Rectal smooth muscle tissue (tissue), 1 donor: ENCODE measurements around the gene WT1.
"Not testable (repeated sequence)": the region's sequence is repeated elsewhere in the genome, so short reads cannot be mapped to it uniquely, and the experiment has no call there.

ENCODE experiments used
- H3K27ac ChIP-seq: one replicate; pipeline ENCODE4 v1.7.0; 2013; ENCODE audit warnings: low read depth, low read length, inconsistent platforms
- H3K27me3 ChIP-seq: one replicate; pipeline ENCODE4 v1.7.0; 2013; ENCODE audit warnings: low read length; ENCODE audit not compliant: control insufficient read depth, insufficient read depth
- H3K36me3 ChIP-seq: one replicate; pipeline ENCODE4 v1.7.0; 2013; ENCODE audit warnings: low read length; ENCODE audit not compliant: control insufficient read depth, insufficient read depth
- H3K4me1 ChIP-seq: one replicate; pipeline ENCODE4 v1.7.0; 2013; ENCODE audit warnings: low read length; ENCODE audit not compliant: control insufficient read depth, insufficient read depth
- H3K4me3 ChIP-seq: one replicate; pipeline ENCODE4 v1.7.0; 2013; ENCODE audit warnings: low read length
- H3K9ac ChIP-seq: one replicate; pipeline ENCODE4 v1.7.0; 2013; ENCODE audit warnings: low read length

WT1 gene

DNA sequence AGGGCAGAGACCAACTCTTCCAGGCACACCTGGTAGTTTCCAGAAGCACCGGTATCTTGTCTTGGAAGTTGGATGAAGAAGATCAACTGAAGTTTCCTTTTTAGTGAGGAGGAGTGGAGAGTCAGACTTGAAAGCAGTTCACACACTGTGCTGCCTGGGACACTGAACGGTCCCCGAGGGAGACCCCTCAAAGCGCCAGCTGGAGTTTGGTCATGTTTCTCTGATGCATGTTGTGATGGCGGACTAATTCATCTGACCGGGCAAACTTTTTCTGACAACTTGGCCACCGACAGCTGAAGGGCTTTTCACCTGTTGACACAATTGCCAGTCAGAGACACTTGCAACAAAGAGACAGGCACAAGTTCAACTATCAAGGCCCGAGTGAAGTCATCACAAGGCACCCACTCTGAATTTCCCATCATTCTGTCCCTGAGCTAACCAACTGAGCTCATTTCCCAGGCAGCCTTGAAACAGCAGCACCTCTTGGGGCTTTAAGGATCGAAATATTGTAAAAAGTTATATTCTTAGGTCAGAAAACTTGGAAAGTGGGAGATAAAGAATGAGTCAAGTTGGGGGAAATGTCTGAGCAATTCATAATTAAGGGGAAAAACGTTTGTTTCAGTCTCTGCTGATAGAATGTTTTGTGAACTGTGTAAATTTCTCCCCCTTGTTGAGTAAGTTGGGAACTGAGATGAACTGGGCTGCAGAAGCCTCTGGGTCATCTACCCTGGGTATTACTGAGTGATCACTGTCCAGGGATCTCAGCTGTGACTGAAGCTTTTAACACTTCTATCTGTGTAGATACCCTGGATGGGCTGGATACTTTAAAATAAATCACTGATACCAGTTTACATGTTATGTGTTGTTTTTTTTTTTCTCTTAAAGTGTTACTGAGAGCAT is 46.2 kb downstream of the WT1 start:
- no peak overlapping the region for H3K9ac ChIP-seq
- no peaks in the 10 kb centered on the region for H3K27me3 ChIP-seq
- H3K27ac ChIP-seq, result no peak overlapping the region
- H3K4me3 ChIP-seq, result no peak overlapping the region
- H3K36me3 ChIP-seq, result no peaks in the 10 kb centered on the region
- peaks cover 6% of the 10 kb centered on the region for H3K4me1 ChIP-seq

DNA sequence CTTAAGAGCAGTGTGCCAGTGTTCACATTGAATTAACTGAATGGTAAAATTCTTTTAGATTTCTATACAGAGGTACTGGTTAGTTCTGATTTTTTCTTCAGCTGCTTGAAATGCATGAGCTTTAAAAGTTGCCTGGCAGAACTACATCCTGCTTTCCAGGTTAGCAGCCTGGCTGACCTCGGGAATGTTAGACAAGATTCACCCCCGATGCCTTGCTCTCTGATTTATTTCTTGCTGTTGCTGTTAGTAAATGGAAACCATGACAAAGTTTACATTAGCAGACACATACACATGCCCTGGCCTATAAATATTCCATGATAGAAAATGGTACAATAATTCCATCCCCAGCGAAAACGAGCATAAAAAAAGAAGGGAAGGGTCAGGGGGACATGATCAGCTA is 47.0 kb downstream of the WT1 start:
- Histone ChIP-seq H3K9ac (no peak overlapping the region), H3K27ac (no peak overlapping the region), H3K4me3 (no peak overlapping the region), H3K4me1 (peaks cover 6% of the 10 kb centered on the region), H3K36me3 (no peaks in the 10 kb centered on the region), H3K27me3 (no peaks in the 10 kb centered on the region)

DNA sequence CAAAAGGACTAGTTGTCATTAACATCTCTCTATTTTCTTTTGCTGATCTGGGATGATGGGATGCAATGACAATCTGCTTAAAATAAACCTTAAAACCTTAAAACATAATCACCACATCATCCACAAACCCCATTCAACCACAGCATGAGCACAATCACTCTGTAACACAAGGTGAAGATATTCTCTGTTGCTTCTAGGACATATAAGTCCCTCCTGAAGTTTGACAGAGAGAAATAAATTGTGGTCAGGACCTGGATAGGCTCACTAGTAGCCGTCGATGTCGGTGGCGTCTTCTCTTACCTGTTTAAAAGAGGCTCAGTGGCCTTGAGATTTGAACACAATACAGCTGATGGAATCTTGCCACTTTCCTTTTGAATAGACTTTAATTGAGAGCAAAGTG is 47.9 kb downstream of the WT1 start:
- no peaks in the 10 kb centered on the region for H3K27me3 ChIP-seq
- H3K9ac ChIP-seq, result no peak overlapping the region
- peaks cover 6% of the 10 kb centered on the region for H3K4me1 ChIP-seq
- no peaks in the 10 kb centered on the region for H3K36me3 ChIP-seq
- no peak overlapping the region for H3K4me3 ChIP-seq
- no peak overlapping the region for H3K27ac ChIP-seq

DNA sequence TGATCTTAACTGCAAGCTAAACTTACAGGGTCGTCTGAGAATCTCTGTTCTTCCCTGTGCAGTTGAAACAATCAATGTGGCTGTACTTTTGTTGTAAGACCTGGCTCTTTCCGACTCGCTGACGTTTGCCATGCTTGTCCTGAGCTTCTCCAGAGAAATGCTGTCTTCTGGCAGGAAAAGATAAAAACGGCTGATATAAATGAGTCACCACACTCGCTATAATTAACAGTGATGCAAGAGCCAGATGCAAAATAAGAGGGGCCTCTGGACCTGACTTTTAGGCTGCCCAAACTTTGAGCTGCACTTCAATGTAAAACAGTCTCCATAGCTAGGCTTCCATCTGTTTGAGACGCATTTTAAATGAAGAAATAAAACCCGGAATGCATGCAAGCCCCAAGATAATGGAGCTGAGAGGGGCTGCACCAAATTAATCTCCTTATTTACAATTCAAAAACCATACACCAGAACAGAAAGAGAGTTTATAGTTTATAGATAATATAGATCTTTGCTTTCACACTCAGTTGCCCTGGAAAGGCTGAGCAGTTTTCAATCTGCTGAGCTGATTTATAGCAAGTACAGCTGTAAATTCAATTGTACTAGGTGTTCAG is 48.5 kb downstream of the WT1 start:
- Histone ChIP-seq H3K27ac (no peak overlapping the region), H3K4me3 (no peak overlapping the region), H3K4me1 (peaks cover 6% of the 10 kb centered on the region), H3K9ac (no peak overlapping the region), H3K27me3 (no peaks in the 10 kb centered on the region), H3K36me3 (no peaks in the 10 kb centered on the region)

DNA sequence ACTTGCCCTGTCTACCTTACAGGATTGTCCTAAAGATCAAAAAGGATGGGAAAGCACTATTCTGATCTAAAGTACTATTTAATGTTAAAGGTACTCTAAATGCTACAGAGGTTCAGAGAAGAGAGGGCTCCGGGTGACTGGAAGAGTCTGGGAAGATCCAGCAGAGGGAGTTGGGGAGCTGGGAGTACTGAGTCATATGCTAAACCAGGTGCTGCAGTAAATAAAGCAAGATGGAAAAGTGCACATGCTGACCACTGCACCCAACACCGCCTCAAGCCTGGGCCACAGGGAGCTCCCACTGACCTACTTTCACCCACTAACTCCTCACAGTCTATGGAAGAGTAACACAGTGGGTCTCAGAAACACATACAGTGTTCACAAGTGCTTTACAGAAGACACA is 49.3 kb downstream of the WT1 start:
- no peak overlapping the region for H3K27ac ChIP-seq
- peaks cover 6% of the 10 kb centered on the region for H3K4me1 ChIP-seq
- no peaks in the 10 kb centered on the region for H3K27me3 ChIP-seq
- no peaks in the 10 kb centered on the region for H3K36me3 ChIP-seq
- H3K9ac ChIP-seq, result no peak overlapping the region
- no peak overlapping the region for H3K4me3 ChIP-seq

DNA sequence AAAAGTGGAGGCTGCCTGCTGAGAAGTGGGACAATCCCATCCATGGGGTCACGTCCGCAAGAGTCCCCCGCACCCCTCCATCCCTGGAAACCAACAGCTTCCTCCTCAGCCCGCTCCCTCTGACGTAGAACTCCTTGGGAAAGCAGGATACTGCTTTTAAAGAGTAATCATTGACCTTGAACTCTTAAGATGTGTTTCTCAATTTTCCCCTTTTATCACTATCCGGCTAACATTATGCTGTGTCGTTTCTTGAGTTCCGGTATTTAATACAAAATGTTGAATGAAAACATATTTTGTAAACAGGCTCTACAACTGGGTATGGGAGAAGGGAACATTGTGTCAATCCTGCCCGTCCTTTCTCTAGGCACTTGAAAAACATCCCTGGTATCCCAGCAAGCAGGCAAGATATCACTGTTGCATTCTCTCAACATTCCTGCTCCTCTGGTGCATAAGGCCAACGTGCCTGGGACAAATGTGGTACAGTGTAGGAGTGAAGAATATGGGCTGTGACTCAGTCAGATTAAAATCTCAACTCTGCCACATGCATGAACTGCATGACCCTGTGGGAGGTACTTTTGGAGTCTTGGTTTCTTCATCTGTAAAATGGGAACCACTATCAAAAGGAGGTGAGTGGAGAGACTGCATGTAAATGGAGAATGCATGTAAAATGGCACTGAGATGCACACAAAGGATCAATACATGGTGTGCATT is 52.8 kb downstream of the WT1 start:
- Histone ChIP-seq H3K9ac (no peak overlapping the region), H3K36me3 (no peaks in the 10 kb centered on the region), H3K27me3 (no peaks in the 10 kb centered on the region), H3K27ac (no peak overlapping the region), H3K4me1 (peaks cover 3% of the 10 kb centered on the region), H3K4me3 (no peak overlapping the region)

DNA sequence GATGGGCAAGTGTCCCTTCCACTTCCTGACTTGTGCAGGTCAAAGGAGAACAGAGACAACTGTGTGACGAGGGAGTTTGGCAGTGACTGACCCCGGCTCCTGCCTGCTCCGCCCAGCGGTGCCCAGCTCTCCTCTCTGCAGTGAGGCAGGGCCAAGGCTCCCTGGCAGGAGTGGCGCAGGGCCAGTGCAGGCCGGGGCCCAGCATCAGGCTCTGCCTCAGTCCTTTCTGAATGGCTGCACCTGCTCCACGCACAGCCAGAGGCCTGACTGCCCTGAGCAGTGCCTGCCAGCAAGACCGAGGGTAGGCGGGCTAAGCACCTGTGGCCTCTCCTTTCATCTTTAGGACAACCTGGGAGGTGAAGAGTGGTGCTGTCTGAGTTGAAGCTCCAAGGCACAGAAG is 54.2 kb downstream of the WT1 start:
- no peak overlapping the region for H3K4me3 ChIP-seq
- peaks cover 3% of the 10 kb centered on the region for H3K4me1 ChIP-seq
- no peak overlapping the region for H3K9ac ChIP-seq
- no peak overlapping the region for H3K27ac ChIP-seq
- no peaks in the 10 kb centered on the region for H3K36me3 ChIP-seq
- no peaks in the 10 kb centered on the region for H3K27me3 ChIP-seq

DNA sequence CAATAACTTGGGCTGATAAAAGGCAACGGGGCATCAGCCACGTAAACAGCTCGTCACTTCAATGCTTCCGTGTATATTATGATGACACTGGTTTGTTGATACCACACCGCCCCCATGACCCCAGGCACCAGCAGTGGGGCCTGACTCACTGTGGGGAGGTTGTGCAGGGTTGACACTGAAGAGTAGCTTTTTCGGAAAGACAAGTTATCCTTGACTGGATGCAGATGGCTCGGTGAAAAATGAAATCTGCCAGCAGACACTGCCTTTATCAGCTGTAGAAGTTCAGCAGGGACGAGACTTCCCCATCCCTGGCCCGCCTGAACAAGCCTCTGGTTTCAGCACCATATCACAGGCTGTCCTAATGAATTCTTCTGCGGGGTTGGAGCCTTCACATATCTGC is 55.6 kb downstream of the WT1 start:
- H3K9ac ChIP-seq, result no peak overlapping the region
- no peaks in the 10 kb centered on the region for H3K27me3 ChIP-seq
- no peaks in the 10 kb centered on the region for H3K36me3 ChIP-seq
- no peak overlapping the region for H3K27ac ChIP-seq
- H3K4me1 ChIP-seq, result no peaks in the 10 kb centered on the region
- H3K4me3 ChIP-seq, result no peak overlapping the region

DNA sequence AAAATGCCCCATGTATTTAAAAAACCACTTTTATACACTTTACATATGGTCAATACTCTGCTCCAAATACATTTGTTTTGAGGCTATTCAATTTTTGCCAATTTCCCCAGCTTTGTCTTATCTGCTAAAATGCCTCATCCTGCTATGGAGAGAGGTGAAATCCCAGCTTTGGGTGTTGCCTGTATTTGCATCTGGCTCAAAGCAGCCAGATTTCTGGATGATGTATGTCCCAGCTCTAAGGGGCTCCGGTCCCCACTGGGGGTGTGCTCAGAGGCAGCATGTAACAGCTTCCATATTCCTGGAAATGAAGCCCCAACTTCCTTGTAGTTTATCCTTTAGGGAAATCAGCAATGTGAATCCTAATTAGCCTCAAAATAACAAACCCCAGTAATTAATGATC is 59.5 kb downstream of the WT1 start:
- H3K4me1 ChIP-seq, result no peaks in the 10 kb centered on the region
- no peak overlapping the region for H3K9ac ChIP-seq
- H3K27me3 ChIP-seq, result no peaks in the 10 kb centered on the region
- no peak overlapping the region for H3K4me3 ChIP-seq
- H3K27ac ChIP-seq, result no peak overlapping the region
- no peaks in the 10 kb centered on the region for H3K36me3 ChIP-seq

DNA sequence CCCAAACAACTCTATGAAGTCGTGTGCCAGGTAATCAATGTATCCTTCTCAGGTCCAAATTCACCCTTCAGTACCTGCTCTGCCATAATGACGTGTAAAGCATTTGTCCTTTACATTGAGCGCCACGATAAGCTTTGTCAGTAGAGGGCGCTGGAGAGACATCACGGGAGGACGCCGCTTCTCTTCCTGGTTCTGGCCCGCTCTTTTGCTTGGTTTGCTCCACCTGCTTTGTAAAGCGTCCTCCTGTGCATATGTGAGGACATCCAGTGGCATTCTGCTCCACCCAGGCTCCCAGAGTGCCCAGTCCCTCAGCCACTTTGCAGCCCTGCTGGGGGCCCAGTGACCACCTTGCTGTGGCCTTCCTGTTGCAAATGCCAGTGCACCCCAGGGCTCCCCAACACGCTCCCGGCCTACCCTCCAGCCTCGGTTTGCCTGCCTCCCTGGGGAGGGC is 61.1 kb downstream of the WT1 start:
- Histone ChIP-seq H3K4me1 (no peaks in the 10 kb centered on the region), H3K27ac (no peak overlapping the region), H3K27me3 (no peaks in the 10 kb centered on the region), H3K4me3 (no peak overlapping the region), H3K9ac (no peak overlapping the region), H3K36me3 (no peaks in the 10 kb centered on the region)

DNA sequence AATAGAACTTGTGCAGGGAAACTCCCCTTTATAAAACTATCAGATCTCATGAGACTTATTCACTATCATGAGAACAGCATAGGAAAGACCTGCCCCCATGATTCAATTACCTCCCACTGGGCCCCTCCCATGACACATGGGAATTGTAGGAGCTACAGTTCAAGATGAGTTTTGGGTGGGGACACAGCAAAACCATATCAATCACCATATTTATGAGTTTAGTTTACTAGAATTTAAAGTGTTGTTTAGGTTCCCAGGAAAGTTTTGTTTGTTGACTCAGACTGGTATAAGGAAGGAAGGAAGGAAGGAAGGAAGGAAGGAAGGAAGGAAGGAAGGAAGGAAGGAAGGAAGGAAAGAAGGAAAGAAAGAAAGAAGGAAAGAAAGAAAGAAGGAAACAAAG is 65.4 kb downstream of the WT1 start:
- not testable (repeated sequence) for H3K9ac ChIP-seq, H3K27ac ChIP-seq, H3K27me3 ChIP-seq, H3K36me3 ChIP-seq, H3K4me3 ChIP-seq, H3K4me1 ChIP-seq

DNA sequence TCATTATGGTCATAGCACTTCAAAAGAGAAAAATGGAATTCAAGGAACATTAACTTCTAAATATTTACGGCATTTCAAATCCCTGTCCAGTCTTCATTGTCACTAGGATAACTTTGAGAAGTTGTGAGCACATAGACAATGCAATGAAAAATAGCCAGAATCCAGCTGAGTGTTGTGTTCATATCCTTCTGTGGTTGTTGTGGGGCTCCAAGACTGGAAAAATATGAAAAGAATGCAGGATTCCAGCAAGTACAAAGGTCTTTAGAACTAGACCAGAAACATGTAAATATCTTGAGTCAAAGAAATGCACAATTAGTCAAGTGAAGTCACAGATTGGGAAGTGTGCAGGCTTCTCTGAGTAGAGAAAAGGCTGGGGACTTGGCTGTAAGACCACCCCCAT is 68.7 kb downstream of the WT1 start:
- Histone ChIP-seq H3K4me1 (no peaks in the 10 kb centered on the region), H3K36me3 (no peaks in the 10 kb centered on the region), H3K9ac (no peak overlapping the region), H3K4me3 (no peak overlapping the region), H3K27ac (no peak overlapping the region), H3K27me3 (no peaks in the 10 kb centered on the region)
